IMR-90 (cell line): Measurements from ENCODE around the gene MAP10. TPM values are rescaled to one million over a fixed set of nuclear protein-coding genes. Genes with fewer than 3 reads are reported as not detected.
A peak's percentile ranks its signal among the peaks of the same experiment; 100 is the strongest.

Experiments used
- ATAC-seq: fragments of 200-7000 bp; cut with Tn5 transposase; 2 replicates; pipeline ENCODE4 v1.9.1; 2020; ENCODE audit warnings: low read depth, mild to moderate bottlenecking, moderate library complexity
- BruUV-seq: library from RNA; stranded (reverse); fragments of 400-500 nt; replicated peaks from 2 replicates; lab custom pipeline; 2021; lab: Mats Ljungman, UMichigan
- CTCF ChIA-PET: fragments of 300-600 bp; formaldehyde crosslinking; extraction: SDS; loops from one replicate; lab custom pipeline; 2021; ENCODE audit warnings: antibody characterized with exemption; lab: Yijun Ruan, JAX
- POLR2A ChIA-PET: fragments of 300-600 bp; sonication (Branson Sonifier 250); formaldehyde crosslinking; loops from one replicate; lab custom pipeline; 2022; ENCODE audit warnings: antibody characterized with exemption; ENCODE audit not compliant: unreplicated experiment; lab: Charles Lee
- DNase-seq: peaks from one replicate; pipeline ENCODE4 v3.0.0; 2013
- H2AFZ ChIP-seq: replicated peaks from 2 replicates; pipeline ENCODE3; 2013; ENCODE audit warnings: low read length, mild to moderate bottlenecking; ENCODE audit not compliant: poor library complexity
- H2AK5ac ChIP-seq: 2 replicates; pipeline ENCODE4 v1.6.1; 2013; ENCODE audit warnings: low read depth, low read length, inconsistent platforms
- H2AK9ac ChIP-seq: replicated peaks from 2 replicates; pipeline ENCODE3; 2013; ENCODE audit warnings: mild to moderate bottlenecking, low read depth, low read length, moderate library complexity; ENCODE audit not compliant: poor library complexity
- H2BK120ac ChIP-seq: 2 replicates; pipeline ENCODE4 v1.6.1; 2013; ENCODE audit warnings: low read depth, low read length, inconsistent platforms
- H2BK15ac ChIP-seq: 3 replicates; pipeline ENCODE4 v1.6.1; 2013; ENCODE audit warnings: low read depth, low read length, inconsistent platforms
- H2BK20ac ChIP-seq: 2 replicates; pipeline ENCODE4 v1.6.1; 2013; ENCODE audit warnings: low read depth, mild to moderate bottlenecking, inconsistent platforms, low read length, moderate library complexity
- H2BK5ac ChIP-seq: 2 replicates; pipeline ENCODE4 v1.6.1; 2013; ENCODE audit warnings: mild to moderate bottlenecking, low read depth, low read length, inconsistent platforms; ENCODE audit not compliant: poor library complexity, severe bottlenecking
- H3K14ac ChIP-seq: replicated peaks from 2 replicates; pipeline ENCODE4 v1.6.1; 2013; ENCODE audit warnings: low read depth, low read length, inconsistent platforms
- H3K18ac ChIP-seq: 2 replicates; pipeline ENCODE4 v1.6.1; 2013; ENCODE audit warnings: low read depth, low read length, control low read depth
- H3K23ac ChIP-seq: 2 replicates; pipeline ENCODE4 v1.6.1; 2013; ENCODE audit warnings: low read depth, low read length, inconsistent platforms
- H3K27ac ChIP-seq: 2 replicates; pipeline ENCODE4 v1.5.1; 2013; ENCODE audit warnings: mild to moderate bottlenecking, control low read depth, low read length; ENCODE audit not compliant: insufficient read depth
- H3K27me3 ChIP-seq: 2 replicates; pipeline ENCODE4 v1.6.1; 2013; ENCODE audit warnings: low read length; ENCODE audit not compliant: control insufficient read depth, insufficient read depth
- H3K36me3 ChIP-seq: 2 replicates; pipeline ENCODE4 v1.6.1; 2013; ENCODE audit warnings: low read length, mixed read lengths; ENCODE audit not compliant: control insufficient read depth, insufficient read depth
- H3K4ac ChIP-seq: 2 replicates; pipeline ENCODE4 v1.6.1; 2013; ENCODE audit warnings: low read depth, low read length, inconsistent platforms
- H3K4me1 ChIP-seq: 2 replicates; pipeline ENCODE4 v1.6.1; 2013; ENCODE audit warnings: low read length, mixed read lengths; ENCODE audit not compliant: control insufficient read depth, insufficient read depth
- H3K4me2 ChIP-seq: 2 replicates; pipeline ENCODE4 v1.6.1; 2013; ENCODE audit warnings: low read depth, mild to moderate bottlenecking, control low read depth, low read length, moderate library complexity
- H3K4me3 ChIP-seq: 2 replicates; pipeline ENCODE4 v1.5.1; 2013; ENCODE audit warnings: low read depth, mild to moderate bottlenecking, control low read depth, low read length, moderate library complexity; ENCODE audit not compliant: insufficient read depth
- H3K56ac ChIP-seq: 2 replicates; pipeline ENCODE4 v1.6.1; 2013; ENCODE audit warnings: low read length, inconsistent platforms; ENCODE audit not compliant: insufficient read depth; ENCODE audit errors: extremely low read depth
- H3K79me1 ChIP-seq, 2 experiments: 2 replicates each; pipeline ENCODE4 v1.6.1; 2013; ENCODE audit warnings: low read length in 2 of 2, inconsistent platforms in 1 of 2, low read depth in 1 of 2
- H3K9ac ChIP-seq: 2 replicates; pipeline ENCODE4 v1.6.1; 2013; ENCODE audit warnings: low read depth, low read length, control low read depth
- H3K9me1 ChIP-seq: 2 replicates; pipeline ENCODE4 v1.6.1; 2013; ENCODE audit warnings: low read length, inconsistent platforms; ENCODE audit not compliant: insufficient read depth
- H3K9me3 ChIP-seq: 2 replicates; pipeline ENCODE4 v1.6.1; 2013; ENCODE audit warnings: low read length; ENCODE audit not compliant: control insufficient read depth, insufficient read depth
- H4K20me1 ChIP-seq: 2 replicates; pipeline ENCODE4 v1.6.1; 2013; ENCODE audit warnings: low read length, inconsistent platforms; ENCODE audit not compliant: insufficient read depth
- H4K5ac ChIP-seq: 2 replicates; pipeline ENCODE4 v1.6.1; 2013; ENCODE audit warnings: mild to moderate bottlenecking, low read depth, low read length, control low read depth
- H4K8ac ChIP-seq, 2 experiments: 2 replicates each; pipeline ENCODE4 v1.6.1; 2013; ENCODE audit warnings: low read depth in 2 of 2, low read length in 2 of 2, control low read depth in 1 of 2, inconsistent platforms in 1 of 2
- H4K91ac ChIP-seq: 2 replicates; pipeline ENCODE4 v1.6.1; 2013; ENCODE audit warnings: low read depth, low read length, inconsistent platforms; ENCODE audit not compliant: insufficient read depth
- ELK1 ChIP-seq: fragments of 150-350 bp; IDR thresholded peaks from 2 replicates; pipeline ENCODE4 v1.6.1; 2016; ENCODE audit warnings: low read depth, mild to moderate bottlenecking, low read length, moderate library complexity, borderline replicate concordance
- NFE2L2 ChIP-seq: fragments of 150-350 bp; IDR thresholded peaks from 2 replicates; pipeline ENCODE4 v1.6.1; 2016; ENCODE audit warnings: low read depth, mild to moderate bottlenecking, low read length
- WGBS, 2 experiments: methylation state at CpG; one replicate each; pipeline versions ENCODE4 v1.1.5 to v1.1.7; 2013; ENCODE audit warnings: missing lambda C conversion rate in 2 of 2; ENCODE audit not compliant: insufficient read length in 1 of 2; ENCODE audit errors: extremely low coverage in 2 of 2; 5-methylcytosine and 5-hydroxymethylcytosine counted together
- dilution Hi-C: fragments of 300-500 bp; cut with HindIII; formaldehyde crosslinking; loops from one replicate; pipeline ENCODE4 v1.14.3; 2018; ENCODE audit warnings: low sequenced_read_pairs; ENCODE audit not compliant: unreplicated experiment
- in situ Hi-C: fragments of 300-500 bp; cut with MboI; formaldehyde crosslinking; loops from 3 replicates; pipeline ENCODE4 v1.14.3; 2019; ENCODE audit warnings: low sequenced_read_pairs, inconsistent platforms, mixed read lengths
- intact Hi-C: fragments of 100-400 bp; cut with micrococcal nuclease; formaldehyde crosslinking; loops from 2 replicates; pipeline ENCODE4 v1.10.0; 2022
- polyA plus RNA-seq, 3 experiments: library from polyadenylated mRNA; depleted of rRNA; stranded (reverse); fragments of >200 nt; gene quantifications; 2 replicates each; pipeline ENCODE4 v1.2.3, GENCODE V29; 2012; ENCODE audit warnings: low replicate concordance in 1 of 3
- total RNA-seq: library from RNA; depleted of rRNA; stranded (reverse); fragments of >200 nt; gene quantifications from 2 replicates; pipeline ENCODE4 v1.2.3, GENCODE V29; 2012

The MAP10 gene
- total and polyA plus RNA-seq, 2 of the 4 experiments (the other 2 are of a cell fraction) = 1.0 to 1.1 TPM

- H3K79me1 ChIP-seq = no peaks in the 10 kb centered on the region
- no peak overlapping the region for H3K23ac ChIP-seq
- no peak overlapping the region for H3K18ac ChIP-seq
- no peak for DNase-seq
- no peak overlapping the region for H3K27ac ChIP-seq
- no peak overlapping the region for H2AFZ ChIP-seq
- in situ Hi-C loops = no loop called here
- dilution Hi-C loops = no loop called here
- H4K91ac ChIP-seq = no peak overlapping the region
- no peak overlapping the region for H2AK5ac ChIP-seq
- H2BK120ac ChIP-seq = no peak overlapping the region
- no peaks in the 10 kb centered on the region for H3K9me1 ChIP-seq
- H3K4ac ChIP-seq = no peak overlapping the region
- no peak for TF ChIP-seq NFE2L2
- no peak for TF ChIP-seq ELK1
- no peaks in the 10 kb centered on the region for H3K9me3 ChIP-seq
- POLR2A ChIA-PET = no interaction called here
- no peak overlapping the region for H3K56ac ChIP-seq
- peaks cover 2% of the 10 kb centered on the region; the same call in 1 of the 2 replicates for H3K4me1 ChIP-seq
- H3K27me3 ChIP-seq = no peaks in the 10 kb centered on the region
- no peak overlapping the region for H2AK9ac ChIP-seq
- H4K8ac ChIP-seq = 0 out of 4 replicates have a peak overlapping the region, but pooled peaks of 1 of the 2 experiments have one; percentile 21
- no peak overlapping the region for H3K4me3 ChIP-seq
- H3K4me2 ChIP-seq = no peak overlapping the region
- no peak overlapping the region for H4K5ac ChIP-seq
- no CpG with 5 or more reads among the region's 1 CpG for WGBS, 2 experiments
- intact Hi-C loops = no loop called here
- no TSS peak for BruUV-seq
- H3K14ac ChIP-seq = no peak overlapping the region
- no peak for ATAC-seq
- no peak overlapping the region for H2BK20ac ChIP-seq
- H4K20me1 ChIP-seq = no peaks in the 10 kb centered on the region
- no peak overlapping the region for H2BK5ac ChIP-seq
- no peaks in the 10 kb centered on the region for H3K36me3 ChIP-seq
- CTCF ChIA-PET = no interaction called here
- no peak overlapping the region for H3K9ac ChIP-seq
- no peak overlapping the region for H2BK15ac ChIP-seq
Observed at GRCh38 chr1:232766904-232767303, 38.3 kb upstream of the MAP10 start.
